HepG2 (cell line): Measurements from ENCODE around the gene ACSF3. TPM values are rescaled to one million over a fixed set of nuclear protein-coding genes. Genes with fewer than 3 reads are reported as not detected.

ENCODE experiments used
- ATAC-seq: fragments of 200-7000 bp; cut with Tn5 transposase; 3 replicates; pipeline ENCODE4 v1.9.1; 2020; ENCODE audit warnings: mild to moderate bottlenecking, moderate library complexity
- BruUV-seq: library from RNA; stranded (reverse); fragments of 400-500 nt; replicated peaks from 2 replicates; lab custom pipeline; 2021; lab: Mats Ljungman, UMichigan
- CTCF ChIA-PET: fragments of 300-600 bp; formaldehyde crosslinking; extraction: SDS; loops from one replicate; lab custom pipeline; 2021; ENCODE audit warnings: low total read pairs, inconsistent platforms, low intra/inter-chr PET ratio; lab: Yijun Ruan, JAX
- POLR2A ChIA-PET: fragments of 350-600 bp; sonication (Branson Sonifier 250); formaldehyde crosslinking; loops from one replicate; lab custom pipeline; 2020; ENCODE audit warnings: antibody characterized with exemption, inconsistent platforms; lab: Yijun Ruan, JAX
- DNase-seq: peaks from one replicate; pipeline ENCODE4 v3.0.0-alpha.2; 2015; ENCODE audit warnings: low spot score
- FAIRE-seq: peaks from 3 replicates; lab custom pipeline; 2011; peaks lifted over from hg19 to GRCh38; lab: Jason Lieb, UNC
- H2AFZ ChIP-seq: one replicate; pipeline ENCODE4 v1.6.1; 2011; ENCODE audit warnings: low read length, inconsistent platforms
- H3K27ac ChIP-seq: fragments of 300-600 bp; 3 replicates; pipeline ENCODE4 v1.8.0; 2011; ENCODE audit warnings: mixed run types, mild to moderate bottlenecking, mixed read lengths, low read length, inconsistent platforms; ENCODE audit not compliant: insufficient read depth; ENCODE audit errors: extremely low read length
- H3K27me3 ChIP-seq, 2 experiments: fragments of 200-600 bp in 1 of 2; 2 replicates in 1 of 2; 3 replicates in 1 of 2; pipeline versions ENCODE4 v1.6.0 to v1.8.0; 2011; ENCODE audit warnings: low read length in 2 of 2, mild to moderate bottlenecking in 2 of 2, moderate library complexity in 2 of 2, inconsistent platforms in 1 of 2; ENCODE audit not compliant: insufficient read depth in 2 of 2, control insufficient read depth in 1 of 2
- H3K36me3 ChIP-seq, 2 experiments: fragments of 200-600 bp in 1 of 2; replicated peaks in 1 of 2; 2 replicates in 1 of 2; 3 replicates in 1 of 2; pipeline versions ENCODE4 v1.5.1 to v1.8.0; 2011; ENCODE audit warnings: low read length in 2 of 2, inconsistent platforms in 1 of 2; ENCODE audit not compliant: insufficient read depth in 2 of 2, control insufficient read depth in 1 of 2
- H3K4me1 ChIP-seq: 2 replicates; pipeline ENCODE4 v1.5.1; 2012; ENCODE audit warnings: low read length, inconsistent platforms; ENCODE audit not compliant: insufficient read depth
- H3K4me2 ChIP-seq: 2 replicates; pipeline ENCODE4 v1.6.0; 2011; ENCODE audit warnings: low read depth, low read length, inconsistent platforms
- H3K4me3 ChIP-seq, 3 experiments: fragments of 200-600 bp in 1 of 3; sonication (generic), shearing (Covaris generic) in 1 of 3; replicated peaks in 1 of 3; 2 replicates each; pipeline ENCODE4 v1.5.1; 2011 to 2016; ENCODE audit warnings: low read length in 3 of 3, inconsistent platforms in 2 of 3, low read depth in 2 of 3, mild to moderate bottlenecking in 2 of 3, control low read depth in 1 of 3, mixed read lengths in 1 of 3; ENCODE audit not compliant: insufficient read depth in 1 of 3
- H3K79me2 ChIP-seq: one replicate; pipeline ENCODE4 v1.6.1; 2011; ENCODE audit warnings: low read length, inconsistent platforms; ENCODE audit not compliant: insufficient read depth
- H3K9ac ChIP-seq: 2 replicates; pipeline ENCODE4 v1.6.0; 2011; ENCODE audit warnings: mild to moderate bottlenecking, low read depth, low read length, inconsistent platforms; ENCODE audit not compliant: insufficient read depth
- H3K9me3 ChIP-seq: 2 replicates; pipeline ENCODE4 v1.5.1; 2012; ENCODE audit warnings: mild to moderate bottlenecking, low read length
- H4K20me1 ChIP-seq: 2 replicates; pipeline ENCODE4 v1.6.0; 2011; ENCODE audit warnings: inconsistent platforms, mild to moderate bottlenecking, low read length, moderate library complexity; ENCODE audit not compliant: insufficient read depth
- ZFP37 ChIP-seq: sonication (generic); formaldehyde crosslinking; IDR thresholded peaks from 2 replicates; pipeline ENCODE4 v1.4.0; 2020; ENCODE audit warnings: missing genetic modification reagents, borderline replicate concordance
- ZFY ChIP-seq: sonication (generic); formaldehyde crosslinking; IDR thresholded peaks from 2 replicates; pipeline ENCODE4 v1.4.0; 2020; ENCODE audit warnings: missing genetic modification reagents
- ZMYM3 ChIP-seq: sonication (generic); formaldehyde crosslinking; IDR thresholded peaks from 2 replicates; pipeline ENCODE4 v1.5.1; 2020; ENCODE audit warnings: mild to moderate bottlenecking, missing genetic modification reagents
- ZNF891 ChIP-seq: sonication (generic); formaldehyde crosslinking; IDR thresholded peaks from 2 replicates; pipeline ENCODE4 v1.5.0; 2020; ENCODE audit warnings: mild to moderate bottlenecking, missing genetic modification reagents
- WGBS: methylation state at CpG from one replicate; pipeline ENCODE4 v1.1.6; 2017; ENCODE audit warnings: low lambda C conversion rate; 5-methylcytosine and 5-hydroxymethylcytosine counted together
- in situ Hi-C: cut with HindIII; loops from 2 replicates; pipeline ENCODE4 v1.10.0; 2017; ENCODE audit warnings: low pct_unique_long_range_greater_than_20kb; ENCODE audit not compliant: extremely low pct_ligation_motif_present
- intact Hi-C: fragments of 100-400 bp; cut with micrococcal nuclease; formaldehyde crosslinking; loops from one replicate; pipeline ENCODE4 v1.10.0; 2022; ENCODE audit not compliant: unreplicated experiment
- polyA plus RNA-seq, 8 experiments: library from polyadenylated mRNA; depleted of rRNA in 3 of 8; stranded (reverse) in 7 of 8; unstranded in 1 of 8; fragments of >200 nt; fragmentation: Illumina TruSeq in 4 of 8; extraction: Trizol in 4 of 8; gene quantifications; 2 replicates each; pipeline versions ENCODE4 v1.2.1 to v1.2.3, GENCODE V29; 2011 to 2016; ENCODE audit warnings: low read depth in 4 of 8, missing spikeins in 1 of 8, mixed read lengths in 1 of 8; ENCODE audit not compliant: insufficient read depth in 1 of 8
- total RNA-seq, 5 experiments: library from RNA; depleted of rRNA; stranded (reverse); fragments of >200 nt; fragmentation: Illumina TruSeq; extraction: Trizol; gene quantifications; 2 replicates each; pipeline ENCODE4 v1.2.3, GENCODE V29; 2016; ENCODE audit warnings: low read depth in 1 of 5
- TF ChIP-seq, protein P1 (sequence below): sonication (generic); formaldehyde crosslinking; IDR thresholded peaks from 2 replicates; pipeline ENCODE4 v1.9.0; 2021; ENCODE audit warnings: missing genetic modification reagents, borderline replicate concordance
- TF ChIP-seq, protein P2 (sequence below): fragments of 450-650 bp; IDR thresholded peaks from 2 replicates; pipeline ENCODE4 v1.6.1; 2016
- TF ChIP-seq, protein P3 (sequence below): sonication (generic); IDR thresholded peaks from 2 replicates; pipeline ENCODE4 v1.6.1; 2016; ENCODE audit warnings: low read depth, borderline replicate concordance
- TF ChIP-seq, protein P4 (sequence below), 2 experiments: fragments of 450-650 bp in 1 of 2; sonication (generic) in 1 of 2; formaldehyde crosslinking; IDR thresholded peaks; 2 replicates each; pipeline versions ENCODE4 v1.5.0 to v1.8.0; 2020 to 2022; ENCODE audit warnings: mild to moderate bottlenecking in 1 of 2, missing genetic modification reagents in 1 of 2
- TF ChIP-seq, protein P5 (sequence below): sonication (generic); formaldehyde crosslinking; IDR thresholded peaks from 2 replicates; pipeline ENCODE4 v1.8.0; 2022; ENCODE audit warnings: mild to moderate bottlenecking, missing genetic modification reagents, moderate library complexity

ACSF3 gene
- total and polyA plus RNA-seq, 2 of the 13 experiments (the other 11 are each of a cell fraction or from before 2014, with no cell fraction given), result 14.9 to 30.6 TPM

DNA sequence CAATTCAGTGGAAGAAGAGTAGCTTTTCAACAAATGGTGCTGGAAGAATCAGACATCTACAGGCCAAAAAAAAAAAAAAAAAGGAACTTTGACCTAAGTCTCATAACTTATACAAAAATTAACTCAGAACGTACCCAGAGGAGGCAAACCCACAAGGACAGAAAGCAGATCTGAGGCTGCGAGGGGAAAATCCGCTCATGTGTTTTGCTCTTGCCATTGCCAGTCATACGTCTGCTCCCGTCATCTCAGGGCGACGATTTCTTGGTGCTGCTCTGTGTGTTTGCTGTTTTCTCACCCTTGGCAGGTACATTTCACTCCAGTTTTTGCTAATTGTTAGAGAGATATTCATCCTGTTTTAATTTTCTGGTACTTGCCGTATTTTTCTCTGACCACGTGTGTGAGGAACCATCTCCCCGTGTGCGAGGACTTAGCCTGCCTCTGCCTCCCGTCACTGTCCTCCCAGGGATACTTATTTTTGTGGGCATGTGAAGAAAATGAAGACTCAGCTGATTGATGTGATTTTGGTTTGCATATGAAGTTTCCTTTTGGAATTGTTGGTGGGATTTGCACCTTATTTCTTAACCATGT, 33.4 kb upstream of the ACSF3 start:
- H3K4me1 ChIP-seq, result peaks cover 9% of the 10 kb centered on the region; the same call in 1 of the 2 replicates
- no peak for DNase-seq
- H3K27me3 ChIP-seq, result peaks cover 38 to 88% of the 10 kb centered on the region in 2 experiments
- TF ChIP-seq, protein P1, sequence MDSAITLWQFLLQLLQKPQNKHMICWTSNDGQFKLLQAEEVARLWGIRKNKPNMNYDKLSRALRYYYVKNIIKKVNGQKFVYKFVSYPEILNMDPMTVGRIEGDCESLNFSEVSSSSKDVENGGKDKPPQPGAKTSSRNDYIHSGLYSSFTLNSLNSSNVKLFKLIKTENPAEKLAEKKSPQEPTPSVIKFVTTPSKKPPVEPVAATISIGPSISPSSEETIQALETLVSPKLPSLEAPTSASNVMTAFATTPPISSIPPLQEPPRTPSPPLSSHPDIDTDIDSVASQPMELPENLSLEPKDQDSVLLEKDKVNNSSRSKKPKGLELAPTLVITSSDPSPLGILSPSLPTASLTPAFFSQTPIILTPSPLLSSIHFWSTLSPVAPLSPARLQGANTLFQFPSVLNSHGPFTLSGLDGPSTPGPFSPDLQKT (CRISPR knock-in tag), result no peak
- TF ChIP-seq, protein P2, sequence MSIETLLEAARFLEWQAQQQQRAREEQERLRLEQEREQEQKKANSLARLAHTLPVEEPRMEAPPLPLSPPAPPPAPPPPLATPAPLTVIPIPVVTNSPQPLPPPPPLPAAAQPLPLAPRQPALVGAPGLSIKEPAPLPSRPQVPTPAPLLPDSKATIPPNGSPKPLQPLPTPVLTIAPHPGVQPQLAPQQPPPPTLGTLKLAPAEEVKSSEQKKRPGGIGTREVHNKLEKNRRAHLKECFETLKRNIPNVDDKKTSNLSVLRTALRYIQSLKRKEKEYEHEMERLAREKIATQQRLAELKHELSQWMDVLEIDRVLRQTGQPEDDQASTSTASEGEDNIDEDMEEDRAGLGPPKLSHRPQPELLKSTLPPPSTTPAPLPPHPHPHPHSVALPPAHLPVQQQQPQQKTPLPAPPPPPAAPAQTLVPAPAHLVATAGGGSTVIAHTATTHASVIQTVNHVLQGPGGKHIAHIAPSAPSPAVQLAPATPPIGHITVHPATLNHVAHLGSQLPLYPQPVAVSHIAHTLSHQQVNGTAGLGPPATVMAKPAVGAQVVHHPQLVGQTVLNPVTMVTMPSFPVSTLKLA, result peak; percentile 55; the same call in 1 of the 2 replicates
- no peak overlapping the region for H3K27ac ChIP-seq
- no peaks in the 10 kb centered on the region for H3K79me2 ChIP-seq
- no peak overlapping the region for H3K9ac ChIP-seq
- H2AFZ ChIP-seq, result no peak overlapping the region
- ATAC-seq, result no peak
- intact Hi-C loops, result no loop called here
- no peak overlapping the region for H3K4me2 ChIP-seq
- FAIRE-seq, result no peak
- no peaks in the 10 kb centered on the region for H4K20me1 ChIP-seq
- WGBS, result 33% methylated on average over 12 of the region's 12 CpGs
- POLR2A ChIA-PET, result no interaction called here
- in situ Hi-C loops, result no loop called here
- H3K9me3 ChIP-seq, result no peaks in the 10 kb centered on the region
- H3K4me3 ChIP-seq, result no peak overlapping the region
- CTCF ChIA-PET, result no interaction called here
- no peaks in the 10 kb centered on the region for H3K36me3 ChIP-seq
- no TSS peak for BruUV-seq

DNA sequence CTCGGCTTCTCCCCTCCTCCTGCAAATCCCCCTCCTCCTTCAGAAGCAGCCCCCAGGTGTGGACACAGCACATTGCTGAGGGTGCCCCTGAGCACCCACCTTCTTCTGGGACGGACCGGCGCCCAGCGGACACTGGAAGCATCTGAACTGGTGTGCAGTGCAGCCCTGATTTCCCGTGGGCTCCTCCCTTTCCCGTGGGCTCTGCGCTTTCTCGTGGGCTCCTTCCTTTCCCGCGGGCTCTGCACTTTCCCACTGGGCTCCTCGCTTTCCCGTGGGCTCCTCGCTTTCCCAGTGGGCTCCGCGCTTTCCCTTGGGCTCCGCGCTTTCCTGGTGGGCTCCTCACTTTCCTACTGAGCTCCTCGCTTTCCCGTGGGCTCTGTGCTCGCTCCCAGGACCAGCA, 32.6 kb upstream of the ACSF3 start:
- no peak overlapping the region for H3K27ac ChIP-seq
- no peak for ATAC-seq
- 32% methylated on average over 20 of the region's 21 CpGs for WGBS
- DNase-seq, result no peak
- no peaks in the 10 kb centered on the region for H3K79me2 ChIP-seq
- H4K20me1 ChIP-seq, result no peaks in the 10 kb centered on the region
- POLR2A ChIA-PET, result no interaction called here
- H3K4me2 ChIP-seq, result no peak overlapping the region
- FAIRE-seq, result no peak
- BruUV-seq, result no TSS peak
- H3K4me3 ChIP-seq, result no peak overlapping the region
- H3K27me3 ChIP-seq, result peaks cover 32 to 88% of the 10 kb centered on the region in 2 experiments
- in situ Hi-C loops, result no loop called here
- no peak overlapping the region for H3K9ac ChIP-seq
- H3K9me3 ChIP-seq, result no peaks in the 10 kb centered on the region
- H3K4me1 ChIP-seq, result peaks cover 9% of the 10 kb centered on the region; the same call in 1 of the 2 replicates
- no peaks in the 10 kb centered on the region for H3K36me3 ChIP-seq
- no peak overlapping the region for H2AFZ ChIP-seq
- CTCF ChIA-PET, result no interaction called here
- intact Hi-C loops, result no loop called here
- TF ChIP-seq ZFY (CRISPR knock-in tag), result no peak
- TF ChIP-seq, protein P3, sequence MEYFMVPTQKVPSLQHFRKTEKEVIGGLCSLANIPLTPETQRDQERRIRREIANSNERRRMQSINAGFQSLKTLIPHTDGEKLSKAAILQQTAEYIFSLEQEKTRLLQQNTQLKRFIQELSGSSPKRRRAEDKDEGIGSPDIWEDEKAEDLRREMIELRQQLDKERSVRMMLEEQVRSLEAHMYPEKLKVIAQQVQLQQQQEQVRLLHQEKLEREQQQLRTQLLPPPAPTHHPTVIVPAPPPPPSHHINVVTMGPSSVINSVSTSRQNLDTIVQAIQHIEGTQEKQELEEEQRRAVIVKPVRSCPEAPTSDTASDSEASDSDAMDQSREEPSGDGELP, result no peak
- TF ChIP-seq, protein P4, sequence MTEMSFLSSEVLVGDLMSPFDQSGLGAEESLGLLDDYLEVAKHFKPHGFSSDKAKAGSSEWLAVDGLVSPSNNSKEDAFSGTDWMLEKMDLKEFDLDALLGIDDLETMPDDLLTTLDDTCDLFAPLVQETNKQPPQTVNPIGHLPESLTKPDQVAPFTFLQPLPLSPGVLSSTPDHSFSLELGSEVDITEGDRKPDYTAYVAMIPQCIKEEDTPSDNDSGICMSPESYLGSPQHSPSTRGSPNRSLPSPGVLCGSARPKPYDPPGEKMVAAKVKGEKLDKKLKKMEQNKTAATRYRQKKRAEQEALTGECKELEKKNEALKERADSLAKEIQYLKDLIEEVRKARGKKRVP (CRISPR knock-in tag; IDR thresholded peaks at IDR 0.05), result no peak
- TF ChIP-seq, protein P5, sequence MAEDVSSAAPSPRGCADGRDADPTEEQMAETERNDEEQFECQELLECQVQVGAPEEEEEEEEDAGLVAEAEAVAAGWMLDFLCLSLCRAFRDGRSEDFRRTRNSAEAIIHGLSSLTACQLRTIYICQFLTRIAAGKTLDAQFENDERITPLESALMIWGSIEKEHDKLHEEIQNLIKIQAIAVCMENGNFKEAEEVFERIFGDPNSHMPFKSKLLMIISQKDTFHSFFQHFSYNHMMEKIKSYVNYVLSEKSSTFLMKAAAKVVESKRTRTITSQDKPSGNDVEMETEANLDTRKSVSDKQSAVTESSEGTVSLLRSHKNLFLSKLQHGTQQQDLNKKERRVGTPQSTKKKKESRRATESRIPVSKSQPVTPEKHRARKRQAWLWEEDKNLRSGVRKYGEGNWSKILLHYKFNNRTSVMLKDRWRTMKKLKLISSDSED (CRISPR knock-in tag), result no peak
- TF ChIP-seq ZFP37, result no peak
- no peak for TF ChIP-seq ZMYM3 (CRISPR knock-in tag)
- TF ChIP-seq, protein P2, result no peak
- TF ChIP-seq ZNF891 (CRISPR knock-in tag), result no peak
